Mammary epithelial cell (primary cell): ENCODE data around the gene MYBBP1A.

Source experiments
- EZH2 ChIP-seq: IDR thresholded peaks from 2 replicates; pipeline ENCODE4 v1.6.1; 2012; ENCODE audit warnings: low read length, inconsistent platforms, borderline replicate concordance
- TF ChIP-seq, protein P1 (sequence below), 2 donors: IDR thresholded peaks in 1 of 2; conservative IDR thresholded peaks in 1 of 2; 2 replicates each; pipeline ENCODE4 v1.5.1; 2011 to 2012; ENCODE audit warnings: inconsistent platforms in 2 of 2, low read length in 2 of 2, mild to moderate bottlenecking in 2 of 2, control low read depth in 1 of 2, low read depth in 1 of 2; ENCODE audit not compliant: insufficient read depth in 1 of 2; ENCODE audit errors: extremely low read depth in 1 of 2

DNA sequence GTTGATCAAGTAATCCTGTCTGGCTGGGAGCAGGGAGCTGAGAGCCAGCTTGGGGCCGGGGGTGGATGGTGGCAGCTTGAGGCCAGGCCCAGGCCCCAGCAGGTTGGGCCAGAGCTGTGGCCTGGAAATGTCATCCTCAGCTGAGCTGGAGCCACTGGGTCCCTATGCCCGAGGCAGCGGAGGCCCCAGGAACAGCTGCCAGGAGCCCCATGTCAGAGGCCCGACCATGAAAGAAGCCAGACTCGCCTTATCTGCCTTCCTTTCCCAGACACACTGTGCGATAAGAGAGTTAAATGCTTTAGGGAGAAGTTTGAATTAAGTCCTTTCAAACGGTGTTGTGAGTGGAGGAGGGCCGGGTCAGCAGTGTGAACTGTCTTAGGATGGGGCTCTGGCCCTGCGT, 32.6 kb upstream of the MYBBP1A start:
- TF ChIP-seq, protein P1, sequence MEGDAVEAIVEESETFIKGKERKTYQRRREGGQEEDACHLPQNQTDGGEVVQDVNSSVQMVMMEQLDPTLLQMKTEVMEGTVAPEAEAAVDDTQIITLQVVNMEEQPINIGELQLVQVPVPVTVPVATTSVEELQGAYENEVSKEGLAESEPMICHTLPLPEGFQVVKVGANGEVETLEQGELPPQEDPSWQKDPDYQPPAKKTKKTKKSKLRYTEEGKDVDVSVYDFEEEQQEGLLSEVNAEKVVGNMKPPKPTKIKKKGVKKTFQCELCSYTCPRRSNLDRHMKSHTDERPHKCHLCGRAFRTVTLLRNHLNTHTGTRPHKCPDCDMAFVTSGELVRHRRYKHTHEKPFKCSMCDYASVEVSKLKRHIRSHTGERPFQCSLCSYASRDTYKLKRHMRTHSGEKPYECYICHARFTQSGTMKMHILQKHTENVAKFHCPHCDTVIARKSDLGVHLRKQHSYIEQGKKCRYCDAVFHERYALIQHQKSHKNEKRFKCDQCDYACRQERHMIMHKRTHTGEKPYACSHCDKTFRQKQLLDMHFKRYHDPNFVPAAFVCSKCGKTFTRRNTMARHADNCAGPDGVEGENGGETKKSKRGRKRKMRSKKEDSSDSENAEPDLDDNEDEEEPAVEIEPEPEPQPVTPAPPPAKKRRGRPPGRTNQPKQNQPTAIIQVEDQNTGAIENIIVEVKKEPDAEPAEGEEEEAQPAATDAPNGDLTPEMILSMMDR (conservative IDR thresholded peaks at IDR 0.05 in 1 of 2, IDR thresholded peaks at IDR 0.05 in 1 of 2; ENCODE audit: extremely low read depth in 1 of 2, insufficient read depth in 1 of 2, low read depth in 1 of 2, low read length in 2 of 2), result no peak
- TF ChIP-seq EZH2, result no peak
